OCI-LY7 (cell line): ENCODE measurements around the gene AKAP11. TPM values are rescaled to one million over a fixed set of nuclear protein-coding genes. Genes with fewer than 3 reads are reported as not detected.

ENCODE experiments used
- BruUV-seq: library from RNA; stranded (reverse); fragments of 400-500 nt; replicated peaks from 2 replicates; lab custom pipeline; 2021; lab: Mats Ljungman, UMichigan
- CTCF ChIA-PET: fragments of 300-600 bp; sonication (Branson Sonifier 250); formaldehyde crosslinking; loops from one replicate; lab custom pipeline; 2022; ENCODE audit warnings: antibody characterized with exemption; ENCODE audit not compliant: unreplicated experiment; lab: Charles Lee
- POLR2A ChIA-PET: fragments of 300-600 bp; sonication (Branson Sonifier 250); formaldehyde crosslinking; loops from one replicate; lab custom pipeline; 2022; ENCODE audit warnings: antibody characterized with exemption; lab: Charles Lee
- DNase-seq: peaks from one replicate; pipeline ENCODE4 v3.0.0-alpha.2; 2015; ENCODE audit warnings: low spot score
- H2AFZ ChIP-seq: fragments of 200-600 bp; sonication (generic), shearing (Covaris generic); 2 replicates; pipeline ENCODE4 v1.6.1; 2014; ENCODE audit warnings: mild to moderate bottlenecking, antibody characterized with exemption, low read length, moderate library complexity
- H3K27ac ChIP-seq: fragments of 200-600 bp; sonication (generic); 2 replicates; pipeline ENCODE4 v1.5.1; 2014; ENCODE audit warnings: mixed run types, low read depth, mild to moderate bottlenecking, moderate library complexity, low read length, inconsistent platforms; ENCODE audit not compliant: poor library complexity, severe bottlenecking
- H3K36me3 ChIP-seq: fragments of 200-600 bp; sonication (generic); 2 replicates; pipeline ENCODE4 v1.6.1; 2014; ENCODE audit warnings: mild to moderate bottlenecking, antibody characterized with exemption, low read length, moderate library complexity, mixed read lengths; ENCODE audit not compliant: insufficient read depth
- H3K4me1 ChIP-seq: fragments of 200-600 bp; sonication (generic); 2 replicates; pipeline ENCODE4 v1.5.1; 2014; ENCODE audit warnings: mild to moderate bottlenecking, low read length; ENCODE audit not compliant: insufficient read depth, poor library complexity, severe bottlenecking
- H3K4me2 ChIP-seq: fragments of 200-600 bp; sonication (generic); 2 replicates; pipeline ENCODE4 v1.6.1; 2014; ENCODE audit warnings: mild to moderate bottlenecking, low read length
- H3K4me3 ChIP-seq: fragments of 200-600 bp; sonication (generic); 2 replicates; pipeline ENCODE4 v1.5.1; 2014; ENCODE audit warnings: mild to moderate bottlenecking, low read depth, low read length; ENCODE audit not compliant: poor library complexity, severe bottlenecking
- H3K79me2 ChIP-seq: fragments of 200-600 bp; sonication (generic); 2 replicates; pipeline ENCODE4 v1.6.1; 2016; ENCODE audit warnings: low read depth, mild to moderate bottlenecking, low read length, moderate library complexity, mixed read lengths; ENCODE audit not compliant: insufficient read depth
- H3K9me2 ChIP-seq: fragments of 200-600 bp; sonication (generic); 2 replicates; pipeline ENCODE4 v1.6.1; 2016; ENCODE audit warnings: mild to moderate bottlenecking, low read length, mixed read lengths; ENCODE audit not compliant: insufficient read depth
- H3K9me3 ChIP-seq: fragments of 200-600 bp; sonication (generic); 2 replicates; pipeline ENCODE4 v1.6.1; 2014; ENCODE audit warnings: mild to moderate bottlenecking, mixed run types, low read length, mixed read lengths
- H4K20me1 ChIP-seq: fragments of 200-600 bp; sonication (generic); 2 replicates; pipeline ENCODE4 v1.6.1; 2014; ENCODE audit warnings: mild to moderate bottlenecking, antibody characterized with exemption, low read length, moderate library complexity, mixed read lengths; ENCODE audit not compliant: insufficient read depth
- CTCF ChIP-seq: fragments of 200-600 bp; sonication (generic); conservative IDR thresholded peaks from 2 replicates; pipeline ENCODE4 v1.5.1; 2014; ENCODE audit warnings: mild to moderate bottlenecking, antibody characterized with exemption, low read length, moderate library complexity, mixed read lengths
- EZH2phosphoT487 ChIP-seq: fragments of 200-600 bp; sonication (generic); IDR thresholded peaks from 2 replicates; pipeline ENCODE4 v1.6.1; 2018; ENCODE audit warnings: low read depth, borderline replicate concordance, mild to moderate bottlenecking, mixed run types, antibody characterized with exemption, low read length, moderate library complexity, mixed read lengths
- intact Hi-C: fragments of 100-400 bp; cut with micrococcal nuclease; formaldehyde crosslinking; loops from one replicate; pipeline ENCODE4 v1.10.0; 2022; ENCODE audit not compliant: unreplicated experiment
- total RNA-seq, 2 experiments: library from RNA; depleted of rRNA in 1 of 2; stranded (reverse); fragments of >200 nt in 1 of 2; shearing (Covaris generic) in 1 of 2; gene quantifications; 2 replicates each; pipeline ENCODE4 v1.2.3, GENCODE V29; 2014 to 2022

AKAP11 gene
- total RNA-seq, 2 experiments from 2014 or later, result 13.6 to 29.2 TPM

- intact Hi-C loops, result no loop called here
- no peak overlapping the region for H3K4me3 ChIP-seq
- H3K9me2 ChIP-seq, result no peaks in the 10 kb centered on the region
- no TSS peak for BruUV-seq
- TF ChIP-seq CTCF (no peak), EZH2phosphoT487 (no peak)
- no peak for DNase-seq
- no peak overlapping the region for H2AFZ ChIP-seq
- H3K36me3 ChIP-seq, result peaks cover 70% of the 10 kb centered on the region
- H3K4me1 ChIP-seq, result peaks cover 36% of the 10 kb centered on the region
- no peak overlapping the region for H3K27ac ChIP-seq
- peaks cover 71% of the 10 kb centered on the region for H3K79me2 ChIP-seq
- H4K20me1 ChIP-seq, result peaks cover 14% of the 10 kb centered on the region
- POLR2A ChIA-PET, result no interaction called here
- H3K4me2 ChIP-seq, result no peak overlapping the region
- H3K9me3 ChIP-seq, result peaks cover 4% of the 10 kb centered on the region; the same call in 1 of the 2 replicates
- CTCF ChIA-PET, result no interaction called here
These were observed 12.1 kb downstream of the AKAP11 start for GRCh38 chr13:42284068-42284467.

GRCh38 chr13:42298392-42298791 lies 26.4 kb downstream of the AKAP11 start:
- H3K4me2 ChIP-seq, result no peak overlapping the region
- intact Hi-C loops, result no loop called here
- no peak overlapping the region for H3K27ac ChIP-seq
- H4K20me1 ChIP-seq, result no peaks in the 10 kb centered on the region
- ChIA-PET CTCF (no interaction called here), POLR2A (interaction anchor here (0.7 kb wide), 1 partner anchor 11 kb away, joined by 3 read pairs; no protein-coding TSS in a partner anchor)
- BruUV-seq, result no TSS peak
- TF ChIP-seq EZH2phosphoT487 (no peak), CTCF (no peak)
- H3K9me3 ChIP-seq, result no peaks in the 10 kb centered on the region
- H3K9me2 ChIP-seq, result no peaks in the 10 kb centered on the region
- peaks cover 96% of the 10 kb centered on the region for H3K36me3 ChIP-seq
- no peak overlapping the region for H2AFZ ChIP-seq
- H3K4me3 ChIP-seq, result no peak overlapping the region
- DNase-seq, result no peak
- no peaks in the 10 kb centered on the region for H3K79me2 ChIP-seq
- H3K4me1 ChIP-seq, result no peaks in the 10 kb centered on the region

- Histone ChIP-seq H3K79me2 (no peaks in the 10 kb centered on the region), H3K36me3 (peaks cover 99% of the 10 kb centered on the region), H3K27ac (no peak overlapping the region), H3K4me2 (no peak overlapping the region), H3K9me2 (no peaks in the 10 kb centered on the region), H3K4me1 (no peaks in the 10 kb centered on the region), H4K20me1 (no peaks in the 10 kb centered on the region), H3K9me3 (no peaks in the 10 kb centered on the region), H2AFZ (no peak overlapping the region), H3K4me3 (no peak overlapping the region)
- DNase-seq, result no peak
- BruUV-seq, result no TSS peak
- intact Hi-C loops, result no loop called here
- TF ChIP-seq EZH2phosphoT487 (no peak), CTCF (no peak)
- POLR2A ChIA-PET, result interaction anchor here (0.8 kb wide), 1 partner anchor 33 kb away, joined by 4 read pairs; the partner anchor contains the start of gene AKAP11
- CTCF ChIA-PET, result no interaction called here
These were observed 33.6 kb downstream of the AKAP11 start for GRCh38 chr13:42305503-42305902.
